ENCODE measurements around the gene BMP6.
A peak's percentile ranks its signal among the peaks of the same experiment; 100 is the strongest.

BMP6 gene

GRCh38 chr6:7692453-7692784 lies 33.5 kb upstream of the BMP6 start:
- Histone ChIP-seq H3K4me1 (ENCODE audit: control insufficient read depth in 1 of 2, insufficient read depth in 1 of 2, low read depth in 1 of 2, low read length in 1 of 2) (peaks cover 6 to 11% of the 10 kb centered on the region in 2 experiments), H3K27ac (no peak overlapping the region), H3K36me3 (no peaks in the 10 kb centered on the region), H3K9me3 (no peaks in the 10 kb centered on the region), H3K4me3 (ENCODE audit: low read depth in 1 of 2, low read length in 1 of 2) (no peak overlapping the region), H3K27me3 (peaks cover 9% of the 10 kb centered on the region)
- TF ChIP-seq, protein P1, sequence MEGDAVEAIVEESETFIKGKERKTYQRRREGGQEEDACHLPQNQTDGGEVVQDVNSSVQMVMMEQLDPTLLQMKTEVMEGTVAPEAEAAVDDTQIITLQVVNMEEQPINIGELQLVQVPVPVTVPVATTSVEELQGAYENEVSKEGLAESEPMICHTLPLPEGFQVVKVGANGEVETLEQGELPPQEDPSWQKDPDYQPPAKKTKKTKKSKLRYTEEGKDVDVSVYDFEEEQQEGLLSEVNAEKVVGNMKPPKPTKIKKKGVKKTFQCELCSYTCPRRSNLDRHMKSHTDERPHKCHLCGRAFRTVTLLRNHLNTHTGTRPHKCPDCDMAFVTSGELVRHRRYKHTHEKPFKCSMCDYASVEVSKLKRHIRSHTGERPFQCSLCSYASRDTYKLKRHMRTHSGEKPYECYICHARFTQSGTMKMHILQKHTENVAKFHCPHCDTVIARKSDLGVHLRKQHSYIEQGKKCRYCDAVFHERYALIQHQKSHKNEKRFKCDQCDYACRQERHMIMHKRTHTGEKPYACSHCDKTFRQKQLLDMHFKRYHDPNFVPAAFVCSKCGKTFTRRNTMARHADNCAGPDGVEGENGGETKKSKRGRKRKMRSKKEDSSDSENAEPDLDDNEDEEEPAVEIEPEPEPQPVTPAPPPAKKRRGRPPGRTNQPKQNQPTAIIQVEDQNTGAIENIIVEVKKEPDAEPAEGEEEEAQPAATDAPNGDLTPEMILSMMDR (IDR thresholded peaks at IDR 0.05) = no peak

DNA sequence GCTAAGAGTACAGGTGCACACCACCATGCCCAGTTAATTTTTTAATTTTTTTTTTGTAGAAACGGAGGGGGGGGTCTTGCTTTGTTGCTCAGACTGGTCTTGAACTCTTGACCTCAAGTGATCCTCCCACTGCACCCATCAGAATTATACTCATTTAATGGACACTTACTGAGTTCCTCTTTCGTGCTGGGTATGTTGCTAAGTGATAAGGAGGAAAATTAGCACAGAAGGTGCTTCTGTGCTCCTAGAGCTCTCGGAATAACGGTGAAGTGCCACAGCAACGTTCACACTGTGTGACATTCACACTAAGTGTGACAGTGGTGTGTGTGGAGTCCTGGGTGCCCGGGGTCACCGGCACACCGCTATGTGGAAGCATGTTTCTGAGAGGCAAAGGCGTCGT lies 32.1 kb upstream of the BMP6 start:
- TF ChIP-seq, protein P1 (IDR thresholded peaks at IDR 0.05) = no peak
- H3K4me3 ChIP-seq (ENCODE audit: low read depth in 1 of 2, low read length in 1 of 2) = no peak overlapping the region
- peaks cover 18 to 23% of the 10 kb centered on the region in 2 experiments for H3K4me1 ChIP-seq (ENCODE audit: control insufficient read depth in 1 of 2, insufficient read depth in 1 of 2, low read depth in 1 of 2, low read length in 1 of 2)
- peaks cover 9% of the 10 kb centered on the region for H3K27me3 ChIP-seq
- no peaks in the 10 kb centered on the region for H3K36me3 ChIP-seq
- H3K9me3 ChIP-seq = no peaks in the 10 kb centered on the region
- H3K27ac ChIP-seq = no peak overlapping the region

- Histone ChIP-seq H3K4me1 (ENCODE audit: control insufficient read depth in 1 of 2, insufficient read depth in 1 of 2, low read depth in 1 of 2, low read length in 1 of 2) (peaks cover 40 to 45% of the 10 kb centered on the region in 2 experiments), H3K27ac (no peak overlapping the region), H3K4me3 (ENCODE audit: low read depth in 1 of 2, low read length in 1 of 2) (no peak overlapping the region), H3K27me3 (peaks cover 9% of the 10 kb centered on the region), H3K36me3 (no peaks in the 10 kb centered on the region), H3K9me3 (no peaks in the 10 kb centered on the region)
- TF ChIP-seq, protein P1 (IDR thresholded peaks at IDR 0.05) = no peak
These were observed 29.8 kb upstream of the BMP6 start for GRCh38 chr6:7696061-7696460.

- Histone ChIP-seq H3K27me3 (no peaks in the 10 kb centered on the region), H3K27ac (peak overlapping the region; percentile 96), H3K4me1 (ENCODE audit: control insufficient read depth in 1 of 2, insufficient read depth in 1 of 2, low read depth in 1 of 2, low read length in 1 of 2) (peaks cover 54 to 57% of the 10 kb centered on the region in 2 experiments), H3K36me3 (no peaks in the 10 kb centered on the region), H3K9me3 (no peaks in the 10 kb centered on the region), H3K4me3 (ENCODE audit: low read depth in 1 of 2, low read length in 1 of 2) (peak overlapping the region; percentile 26 to 34)
- TF ChIP-seq, protein P1 (IDR thresholded peaks at IDR 0.05) = no peak
These were observed 28.5 kb upstream of the BMP6 start for GRCh38 chr6:7697432-7697819.

- no peaks in the 10 kb centered on the region for H3K27me3 ChIP-seq
- H3K4me3 ChIP-seq (ENCODE audit: low read depth in 1 of 2, low read length in 1 of 2) = peak overlapping the region; percentile 26 to 34
- peak overlapping the region; percentile 96 for H3K27ac ChIP-seq
- H3K36me3 ChIP-seq = no peaks in the 10 kb centered on the region
- H3K9me3 ChIP-seq = no peaks in the 10 kb centered on the region
- H3K4me1 ChIP-seq (ENCODE audit: control insufficient read depth in 1 of 2, insufficient read depth in 1 of 2, low read depth in 1 of 2, low read length in 1 of 2) = peaks cover 55 to 57% of the 10 kb centered on the region in 2 experiments
- TF ChIP-seq, protein P1 (IDR thresholded peaks at IDR 0.05) = peak; percentile 10
These were observed 27.9 kb upstream of the BMP6 start for GRCh38 chr6:7697820-7698623.
